Erythroblast (primary cell): ENCODE measurements around the gene EFCC1.

Experiments
- GATA1 ChIP-seq: IDR thresholded peaks from 2 replicates; pipeline ENCODE4 v1.6.1; 2011; ENCODE audit warnings: low read depth, mild to moderate bottlenecking, control low read depth, low read length, moderate library complexity
- POLR2A ChIP-seq: IDR thresholded peaks from 2 replicates; pipeline ENCODE4 v1.6.1; 2011; ENCODE audit warnings: mild to moderate bottlenecking, low read length

DNA sequence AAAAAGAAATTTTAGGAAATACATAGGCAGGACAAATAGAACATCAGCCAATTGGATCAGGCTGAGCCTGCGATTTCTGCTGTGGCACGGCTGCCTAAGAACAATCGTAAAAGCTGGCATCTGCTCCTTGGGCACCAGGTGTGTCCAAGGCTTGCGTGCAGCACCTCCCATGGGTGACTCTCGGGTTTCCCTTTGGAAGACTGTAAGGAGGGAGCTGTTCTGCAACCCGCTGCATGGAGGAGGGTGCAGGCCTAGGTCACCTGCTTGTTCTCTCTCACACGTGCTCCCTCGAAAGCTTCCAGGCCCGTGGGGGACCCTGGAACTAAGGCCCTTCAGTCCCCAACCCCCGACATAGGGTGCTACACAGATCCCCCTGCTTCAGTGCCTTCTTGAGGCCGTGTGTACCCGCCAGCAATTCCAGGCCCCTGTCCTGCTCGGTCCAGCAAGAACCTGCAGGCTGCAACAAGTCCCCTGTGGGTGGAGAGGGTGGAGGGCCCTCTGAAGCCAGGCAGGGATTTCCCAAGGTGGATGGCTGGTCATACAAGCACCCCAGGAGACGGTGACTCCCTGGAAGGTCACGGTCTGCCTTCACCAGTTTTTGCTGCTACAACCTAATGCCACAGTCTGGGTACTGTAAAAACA is 62.9 kb downstream of the EFCC1 start:
- TF ChIP-seq POLR2A (no peak), GATA1 (no peak)
